Gastrocnemius medialis (tissue), 4 donors: ENCODE data around the gene ZBTB16.

Experiments used
- POLR2A ChIP-seq, 2 donors: fragments of 450-650 bp; IDR thresholded peaks; one replicate each; pipeline ENCODE4 v1.6.1; 2017; ENCODE audit warnings: antibody characterized with exemption in 2 of 2, mild to moderate bottlenecking in 2 of 2, moderate library complexity in 2 of 2
- TF ChIP-seq, protein P1 (sequence below), 5 experiments: fragments of 450-650 bp in 3 of 5; fragments of 200-600 bp in 2 of 5; sonication (generic) in 2 of 5; IDR thresholded peaks in 4 of 5; conservative IDR thresholded peaks in 1 of 5; 1 replicate in 4 of 5; 2 replicates in 1 of 5; pipeline ENCODE4 v1.5.1; 2016 to 2019; ENCODE audit warnings: antibody characterized with exemption in 5 of 5, mild to moderate bottlenecking in 3 of 5, moderate library complexity in 3 of 5

- TF ChIP-seq POLR2A (IDR thresholded peaks at IDR 0.05) = peak; percentile 56 to 60
- TF ChIP-seq, protein P1, sequence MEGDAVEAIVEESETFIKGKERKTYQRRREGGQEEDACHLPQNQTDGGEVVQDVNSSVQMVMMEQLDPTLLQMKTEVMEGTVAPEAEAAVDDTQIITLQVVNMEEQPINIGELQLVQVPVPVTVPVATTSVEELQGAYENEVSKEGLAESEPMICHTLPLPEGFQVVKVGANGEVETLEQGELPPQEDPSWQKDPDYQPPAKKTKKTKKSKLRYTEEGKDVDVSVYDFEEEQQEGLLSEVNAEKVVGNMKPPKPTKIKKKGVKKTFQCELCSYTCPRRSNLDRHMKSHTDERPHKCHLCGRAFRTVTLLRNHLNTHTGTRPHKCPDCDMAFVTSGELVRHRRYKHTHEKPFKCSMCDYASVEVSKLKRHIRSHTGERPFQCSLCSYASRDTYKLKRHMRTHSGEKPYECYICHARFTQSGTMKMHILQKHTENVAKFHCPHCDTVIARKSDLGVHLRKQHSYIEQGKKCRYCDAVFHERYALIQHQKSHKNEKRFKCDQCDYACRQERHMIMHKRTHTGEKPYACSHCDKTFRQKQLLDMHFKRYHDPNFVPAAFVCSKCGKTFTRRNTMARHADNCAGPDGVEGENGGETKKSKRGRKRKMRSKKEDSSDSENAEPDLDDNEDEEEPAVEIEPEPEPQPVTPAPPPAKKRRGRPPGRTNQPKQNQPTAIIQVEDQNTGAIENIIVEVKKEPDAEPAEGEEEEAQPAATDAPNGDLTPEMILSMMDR (IDR thresholded peaks at IDR 0.05 in 4 of 5, conservative IDR thresholded peaks at IDR 0.05 in 1 of 5) = no peak
Measured at GRCh38 chr11:114082415-114082748, 22.9 kb downstream of the ZBTB16 start.
